AG04449 (cell line): ENCODE data around the gene SAFB.

Experiments used
- CTCF ChIA-PET: fragments of 350-600 bp; formaldehyde crosslinking; extraction: SDS; loops from one replicate; lab custom pipeline; 2021; ENCODE audit warnings: antibody characterized with exemption; lab: Yijun Ruan, JAX
- POLR2A ChIA-PET: fragments of 400-600, 350-600 bp; formaldehyde crosslinking; extraction: SDS; loops from one replicate; lab custom pipeline; 2020; ENCODE audit warnings: antibody characterized with exemption, inconsistent platforms; lab: Yijun Ruan, JAX
- DNase-seq: peaks from one replicate; pipeline ENCODE4 v3.0.0-alpha.2; 2010; ENCODE audit warnings: low read depth, low spot score
- H3K4me3 ChIP-seq: 2 replicates; pipeline ENCODE4 v1.5.1; 2011; ENCODE audit warnings: low read depth, mild to moderate bottlenecking, control low read depth, low read length
- CTCF ChIP-seq: IDR thresholded peaks from one replicate; pipeline ENCODE4 v1.5.1; 2011; ENCODE audit warnings: mild to moderate bottlenecking, moderate library complexity, low read length, control low read depth, inconsistent platforms; ENCODE audit not compliant: insufficient read depth; ENCODE audit errors: missing control alignments

Gene SAFB

GRCh38 chr19:5641171-5641570 lies 18.3 kb downstream of the SAFB start:
- no peak for DNase-seq
- no peak overlapping the region for H3K4me3 ChIP-seq
- no peak for TF ChIP-seq CTCF
- ChIA-PET CTCF (no interaction called here), POLR2A (no interaction called here)

- no peak for TF ChIP-seq CTCF
- no peak overlapping the region for H3K4me3 ChIP-seq
- ChIA-PET CTCF (no interaction called here), POLR2A (no interaction called here)
- no peak for DNase-seq
These were observed 19.3 kb downstream of the SAFB start for GRCh38 chr19:5642204-5642603.

GRCh38 chr19:5643060-5643459 lies 20.2 kb downstream of the SAFB start:
- POLR2A ChIA-PET: no interaction called here
- DNase-seq: no peak
- TF ChIP-seq CTCF: no peak
- CTCF ChIA-PET: no interaction called here
- no peak overlapping the region for H3K4me3 ChIP-seq

GRCh38 chr19:5644037-5644436 lies 21.2 kb downstream of the SAFB start:
- ChIA-PET POLR2A (interaction anchor here (0.6 kb wide), 1 partner anchor 16 kb away, joined by 3 read pairs; no protein-coding TSS in a partner anchor), CTCF (no interaction called here)
- DNase-seq: no peak
- no peak overlapping the region for H3K4me3 ChIP-seq
- no peak for TF ChIP-seq CTCF

- DNase-seq: no peak
- POLR2A ChIA-PET: no interaction called here
- TF ChIP-seq CTCF: no peak
- no peak overlapping the region for H3K4me3 ChIP-seq
- CTCF ChIA-PET: no interaction called here
These were observed 22.5 kb downstream of the SAFB start for GRCh38 chr19:5645409-5645808.

- ChIA-PET POLR2A (no interaction called here), CTCF (no interaction called here)
- no peak for TF ChIP-seq CTCF
- no peak overlapping the region for H3K4me3 ChIP-seq
- DNase-seq: no peak
These were observed 23.8 kb downstream of the SAFB start for GRCh38 chr19:5646703-5647102.

GRCh38 chr19:5648464-5648863 lies 25.6 kb downstream of the SAFB start:
- no peak overlapping the region for H3K4me3 ChIP-seq
- POLR2A ChIA-PET: no interaction called here
- CTCF ChIA-PET: no interaction called here
- no peak for TF ChIP-seq CTCF
- DNase-seq: no peak
